Measurements from ENCODE around the gene TRPM2.

TRPM2 gene

DNA sequence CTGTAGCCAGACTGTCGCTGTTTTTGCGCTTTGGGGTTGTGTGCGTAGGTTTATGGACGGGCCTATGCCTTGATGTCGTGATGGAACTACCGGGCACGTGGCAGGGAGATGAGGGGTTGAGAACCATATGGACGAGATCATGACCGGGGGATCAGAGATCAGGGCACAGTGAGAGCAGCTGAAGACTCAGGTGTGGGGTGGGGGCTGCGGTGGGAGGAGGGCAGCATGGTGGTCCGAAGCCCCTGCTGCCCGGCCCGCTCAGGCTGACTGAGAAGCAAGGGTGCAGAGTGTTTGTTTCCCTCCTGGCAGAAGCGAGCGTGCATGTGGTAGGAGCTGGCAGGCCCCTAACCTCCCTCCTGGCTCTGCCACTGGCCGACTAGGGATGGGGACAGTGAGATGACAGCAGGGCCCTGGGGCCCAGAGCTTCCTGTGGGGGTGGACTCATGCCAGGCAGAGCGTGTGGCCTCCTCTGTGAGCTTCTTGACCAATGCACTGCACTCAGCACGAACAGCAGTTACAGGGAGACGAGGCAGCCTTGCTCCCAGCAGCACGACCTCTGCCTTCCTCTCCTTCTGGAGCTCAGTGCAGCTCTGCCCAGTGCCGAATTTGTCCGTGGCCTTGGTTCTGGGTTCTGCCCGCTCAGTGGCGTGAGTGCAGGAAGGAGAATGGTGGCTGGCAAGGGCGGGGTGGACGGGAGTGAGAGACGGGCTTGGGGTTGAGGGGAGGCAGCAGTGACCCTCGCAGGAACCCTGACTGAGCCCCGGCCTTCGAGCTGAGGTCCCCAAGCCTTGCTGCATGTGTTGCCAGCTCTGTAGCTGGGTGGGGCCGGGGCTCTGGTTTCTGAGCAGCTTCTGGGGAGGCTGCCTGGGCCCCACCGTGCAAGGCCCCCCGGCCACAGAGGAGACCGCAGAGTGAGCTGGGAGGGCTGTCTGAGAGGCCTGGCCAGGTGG is 79.7 kb downstream of the TRPM2 start:
- DNase-seq: no peak

DNA sequence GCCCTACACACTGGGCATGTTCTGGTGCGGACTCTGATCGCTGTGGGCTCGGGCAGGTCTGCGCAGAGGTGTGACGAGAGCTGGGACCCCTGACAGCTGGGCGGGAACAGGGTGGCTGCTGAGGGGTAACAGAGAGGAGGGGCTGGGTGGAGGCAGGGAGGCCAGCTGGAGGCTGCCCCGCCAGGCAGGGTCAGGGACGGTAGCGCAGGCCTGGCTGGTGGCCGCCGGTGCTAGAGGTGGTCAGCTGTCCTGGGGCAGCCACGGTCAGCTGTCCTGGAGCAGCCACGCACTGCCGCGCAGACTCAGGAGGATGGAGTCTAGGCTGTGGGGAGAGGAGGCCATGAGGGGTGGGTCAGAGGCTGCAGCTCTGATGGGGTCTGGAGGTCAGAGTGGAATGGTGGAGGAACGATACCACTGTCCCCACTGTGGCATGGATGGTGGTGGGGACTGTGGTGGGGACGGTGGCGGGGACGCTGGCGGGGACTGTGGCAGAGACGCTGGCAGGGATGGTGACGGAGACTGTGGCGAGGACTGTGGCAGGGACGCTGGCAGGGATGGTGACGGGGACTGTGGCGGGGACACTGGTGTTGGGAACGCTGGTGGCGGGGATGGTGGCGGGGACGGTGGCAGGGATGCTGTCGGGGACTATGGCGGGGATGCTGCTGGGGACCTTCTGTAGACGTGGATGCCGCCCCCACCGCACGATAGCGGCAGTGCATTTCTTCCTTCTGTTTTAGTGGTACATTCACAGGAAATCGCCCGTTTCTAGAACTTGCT is 80.6 kb downstream of the TRPM2 start:
- no peak for DNase-seq

DNA sequence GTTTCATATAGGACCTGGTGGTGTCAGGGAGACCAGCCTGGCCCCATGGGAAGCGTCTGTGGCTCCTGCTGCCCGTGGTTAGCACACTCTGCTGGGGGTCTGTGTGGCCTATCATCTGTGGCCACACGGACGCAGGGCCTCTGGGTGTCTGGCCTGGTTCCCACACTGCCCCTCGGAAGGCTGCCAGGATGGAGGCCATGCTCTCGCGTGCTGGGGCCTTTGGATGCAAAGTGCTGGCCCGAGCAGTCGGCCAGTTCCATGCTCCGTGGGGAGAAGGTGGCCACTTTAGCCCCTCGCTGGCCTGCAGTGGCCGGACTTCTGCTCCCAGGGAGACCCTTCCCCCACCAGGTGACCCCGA is 81.1 kb downstream of the TRPM2 start:
- DNase-seq: no peak

DNA sequence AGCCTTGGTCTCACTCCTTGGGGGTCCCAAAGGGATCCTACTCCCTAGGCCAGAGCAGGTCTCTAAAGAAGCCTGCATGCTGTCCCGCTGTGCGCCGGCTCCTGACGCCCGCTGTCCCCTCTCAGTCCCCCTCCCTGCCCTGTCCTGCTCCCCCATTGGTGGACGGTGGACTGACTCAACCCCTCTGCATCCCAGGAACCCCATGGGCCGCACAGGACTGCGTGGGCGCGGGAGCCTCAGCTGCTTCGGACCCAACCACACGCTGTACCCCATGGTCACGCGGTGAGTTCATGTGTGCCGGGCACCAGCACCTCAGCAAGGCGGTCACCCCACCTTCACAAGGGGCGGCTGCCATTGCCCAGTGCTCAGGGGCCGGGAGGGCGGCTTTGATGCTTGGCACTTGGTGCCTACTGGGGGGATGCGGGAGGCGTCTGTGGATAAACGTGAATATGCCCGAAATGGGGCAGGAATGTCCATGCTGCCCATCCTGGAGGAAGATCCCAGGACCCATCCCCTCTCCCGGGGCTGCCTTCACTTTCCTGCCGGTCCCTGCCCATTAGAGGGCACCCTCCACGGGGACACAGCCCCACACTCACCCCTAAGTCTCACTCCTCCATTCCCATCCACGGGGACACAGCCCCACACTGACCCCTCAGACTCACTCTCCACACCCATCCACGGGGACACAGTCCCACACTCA is 81.7 kb downstream of the TRPM2 start:
- DNase-seq: no peak

DNA sequence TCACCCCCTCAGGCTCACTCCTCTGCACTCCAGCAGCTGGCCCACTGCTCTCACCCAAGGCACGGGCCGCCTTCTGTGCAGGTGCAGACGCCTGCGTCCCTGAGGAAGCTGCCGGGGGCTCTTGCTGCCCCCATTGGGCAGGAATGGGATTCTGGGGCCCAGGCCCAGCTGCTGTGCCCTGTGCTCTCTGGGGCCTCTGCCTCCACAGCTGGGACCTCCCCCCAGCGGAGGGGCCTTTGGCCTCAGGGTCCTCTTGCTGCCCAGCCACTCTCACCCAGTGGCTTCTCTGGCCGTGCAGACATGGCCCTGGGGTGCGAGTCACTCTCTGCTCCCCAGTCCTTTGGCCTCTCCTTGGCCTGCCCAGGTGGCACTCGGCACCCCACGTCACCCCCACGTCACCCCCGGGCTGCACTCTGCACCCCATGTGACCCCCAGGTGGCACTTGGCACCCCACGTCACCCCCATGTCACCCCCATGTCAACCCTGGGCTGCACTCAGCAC is 82.7 kb downstream of the TRPM2 start:
- DNase-seq: no peak

DNA sequence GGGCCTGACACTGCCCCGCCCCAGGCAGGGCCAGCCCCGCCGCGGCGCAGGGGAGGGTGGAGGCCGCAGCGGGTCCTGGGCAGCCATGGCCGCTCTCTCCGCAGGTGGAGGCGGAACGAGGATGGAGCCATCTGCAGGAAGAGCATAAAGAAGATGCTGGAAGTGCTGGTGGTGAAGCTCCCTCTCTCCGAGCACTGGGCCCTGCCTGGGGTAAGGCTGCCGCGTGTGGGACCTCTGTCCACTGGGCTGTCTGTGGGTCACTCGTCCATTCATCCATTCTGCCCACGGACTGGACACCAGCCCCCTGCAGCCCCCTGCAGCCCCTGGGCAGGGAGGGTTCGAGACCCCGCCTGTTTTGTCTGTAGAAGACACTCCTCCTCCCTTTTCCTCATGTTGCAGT is 83.5 kb downstream of the TRPM2 start:
- DNase-seq: no peak

DNA sequence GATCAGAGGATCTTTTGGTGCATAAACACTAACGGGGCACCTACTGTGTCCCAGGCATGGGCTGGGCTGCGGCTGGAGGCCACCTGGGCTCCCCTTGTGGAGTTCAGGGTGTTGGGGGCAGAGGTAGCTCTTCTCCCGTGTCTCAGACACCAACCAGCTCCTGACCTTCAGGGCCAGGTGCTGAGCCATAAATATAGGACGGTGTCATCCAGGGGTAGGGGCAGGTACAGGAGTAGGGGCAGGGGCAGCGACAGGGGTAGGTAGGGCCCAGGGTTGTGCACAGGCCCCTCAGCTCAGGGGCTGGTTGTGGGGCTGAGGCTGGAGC is 83.9 kb downstream of the TRPM2 start:
- no peak for DNase-seq

DNA sequence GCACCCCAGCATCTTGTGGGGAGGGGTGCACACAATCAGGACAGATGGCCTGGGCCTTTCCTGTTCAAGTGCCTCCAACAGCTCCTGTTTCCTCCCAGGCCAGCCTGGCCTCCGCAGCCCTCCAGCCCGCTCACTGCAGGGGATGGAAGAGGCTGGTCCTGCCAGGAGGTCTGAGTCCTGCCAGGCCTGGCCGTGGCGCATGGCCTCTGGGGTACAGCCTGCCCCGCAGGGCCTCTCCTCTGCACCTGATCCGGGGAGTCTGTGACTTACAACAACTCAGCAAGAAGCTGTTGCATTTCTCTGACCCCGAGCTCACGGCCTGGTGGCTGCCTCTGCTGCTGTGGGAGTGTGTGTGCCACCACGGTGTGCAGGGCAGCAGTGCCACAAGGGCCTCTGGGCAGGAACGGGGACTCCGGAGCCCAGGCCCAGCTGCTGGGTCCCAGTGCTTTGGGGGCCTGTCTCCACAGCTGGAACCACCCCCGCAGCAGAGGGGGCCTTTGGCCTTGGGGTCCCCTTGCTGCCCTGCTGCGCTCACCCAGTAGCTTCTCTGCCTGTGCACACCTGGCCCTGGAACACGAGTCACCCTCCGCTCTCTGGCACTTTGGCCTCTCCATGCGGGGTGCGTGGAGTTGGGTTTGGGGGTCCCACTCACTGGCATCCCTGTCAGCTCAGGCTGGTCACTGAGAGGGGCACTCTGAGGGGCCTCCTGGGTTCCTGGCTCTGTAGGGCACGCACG is 84.4 kb downstream of the TRPM2 start:
- no peak for DNase-seq

DNA sequence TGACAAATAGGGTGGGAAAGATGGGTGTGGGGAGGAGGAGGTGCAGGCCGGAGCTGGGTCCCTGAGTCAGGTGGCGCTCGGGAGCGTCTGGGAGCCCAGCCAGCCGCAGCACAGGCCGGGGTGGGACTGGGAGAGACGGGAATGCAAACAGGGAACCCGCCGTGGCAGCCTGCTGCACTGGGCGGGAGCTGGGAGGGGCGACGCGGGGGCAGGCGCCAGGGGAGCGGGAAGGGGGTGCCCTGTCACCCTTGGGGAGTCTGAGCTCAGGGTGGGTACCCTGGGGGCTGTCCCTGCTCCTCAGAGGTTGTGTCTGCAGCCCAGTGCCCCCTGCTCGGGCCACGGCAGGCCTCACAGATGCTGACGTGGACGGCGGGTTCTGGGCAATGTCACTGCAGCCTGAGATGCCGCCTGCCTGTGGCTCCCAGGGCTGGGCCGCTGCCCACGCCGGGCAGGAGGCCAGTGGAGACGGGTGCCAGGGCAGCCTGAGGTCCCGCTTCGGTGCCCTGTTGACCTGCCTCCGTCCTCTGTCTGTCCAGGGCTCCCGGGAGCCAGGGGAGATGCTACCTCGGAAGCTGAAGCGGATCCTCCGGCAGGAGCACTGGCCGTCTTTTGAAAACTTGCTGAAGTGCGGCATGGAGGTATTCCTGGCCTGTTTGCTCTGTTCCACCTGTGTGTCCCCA is 85.2 kb downstream of the TRPM2 start:
- DNase-seq: no peak

DNA sequence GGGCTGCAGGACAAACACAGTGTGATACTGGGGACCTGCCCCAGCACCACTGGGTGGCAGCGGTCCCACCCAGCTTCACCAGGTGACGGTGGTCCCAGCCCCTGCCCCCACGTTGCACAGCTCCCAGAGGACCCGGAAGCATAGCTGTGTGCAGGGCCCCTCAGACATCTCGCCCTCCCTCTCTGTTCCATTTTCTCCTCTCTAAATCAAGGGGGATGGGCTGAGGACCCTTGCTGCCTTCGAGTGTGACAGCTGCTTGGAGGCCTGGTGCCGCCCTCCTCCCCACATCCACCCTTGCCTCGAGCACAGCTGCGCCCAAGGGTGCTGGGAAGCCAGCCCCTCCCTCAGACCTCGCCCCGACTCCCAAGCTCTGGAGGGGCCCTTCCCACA is 85.8 kb downstream of the TRPM2 start:
- DNase-seq: no peak

DNA sequence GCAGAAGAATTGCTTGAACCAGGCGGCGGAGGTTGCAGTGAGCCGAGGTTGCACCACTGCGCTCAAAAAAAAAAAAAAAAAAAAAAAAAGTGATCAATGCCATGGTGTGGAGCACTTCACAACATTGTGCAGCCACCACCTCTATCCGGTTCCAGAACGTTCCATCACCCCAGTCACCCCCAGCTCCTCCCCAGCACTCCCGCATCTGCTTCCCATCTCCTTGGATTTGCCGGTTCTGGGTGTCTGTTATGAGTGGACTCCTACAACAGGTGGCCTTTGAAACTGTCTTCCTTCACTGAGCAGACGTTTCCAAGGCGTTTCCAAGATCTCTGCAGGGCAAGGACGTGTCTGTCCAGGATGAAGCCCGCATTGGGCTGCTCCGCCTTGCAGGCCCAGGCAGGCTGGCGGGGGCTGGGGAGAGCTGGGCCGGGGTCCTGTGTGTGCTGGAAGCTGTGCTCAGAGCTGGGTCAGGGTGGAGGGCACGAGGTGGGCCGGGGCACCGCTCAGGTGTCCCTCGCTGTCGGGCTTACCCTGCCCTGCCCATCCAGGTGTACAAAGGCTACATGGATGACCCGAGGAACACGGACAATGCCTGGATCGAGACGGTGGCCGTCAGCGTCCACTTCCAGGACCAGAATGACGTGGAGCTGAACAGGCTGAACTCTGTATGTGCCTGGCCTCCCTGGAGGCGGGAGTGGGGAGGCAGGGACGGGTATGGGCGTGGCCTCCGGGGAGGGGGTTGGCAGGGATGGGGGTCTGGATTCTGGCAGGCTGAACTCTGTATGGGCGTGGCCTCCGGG is 87.0 kb downstream of the TRPM2 start:
- DNase-seq: no peak

DNA sequence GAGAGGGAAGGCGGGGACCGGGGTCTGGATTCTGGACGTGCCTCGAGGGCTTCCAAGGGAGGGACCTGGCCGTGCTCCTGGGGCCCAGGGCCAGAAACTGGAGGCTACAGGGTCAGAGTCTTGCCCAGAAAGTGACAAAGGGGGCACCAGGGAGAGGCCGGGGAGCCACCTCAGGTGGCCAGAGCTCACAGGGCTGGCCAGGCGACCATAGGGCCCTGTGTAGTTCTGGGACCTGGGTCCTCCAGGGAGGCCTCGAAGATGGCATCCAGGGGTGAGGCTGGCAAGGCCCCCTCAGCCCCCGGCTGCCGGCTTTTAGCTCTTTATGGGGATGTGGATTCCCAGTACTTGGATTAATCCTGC is 87.6 kb downstream of the TRPM2 start:
- no peak for DNase-seq

DNA sequence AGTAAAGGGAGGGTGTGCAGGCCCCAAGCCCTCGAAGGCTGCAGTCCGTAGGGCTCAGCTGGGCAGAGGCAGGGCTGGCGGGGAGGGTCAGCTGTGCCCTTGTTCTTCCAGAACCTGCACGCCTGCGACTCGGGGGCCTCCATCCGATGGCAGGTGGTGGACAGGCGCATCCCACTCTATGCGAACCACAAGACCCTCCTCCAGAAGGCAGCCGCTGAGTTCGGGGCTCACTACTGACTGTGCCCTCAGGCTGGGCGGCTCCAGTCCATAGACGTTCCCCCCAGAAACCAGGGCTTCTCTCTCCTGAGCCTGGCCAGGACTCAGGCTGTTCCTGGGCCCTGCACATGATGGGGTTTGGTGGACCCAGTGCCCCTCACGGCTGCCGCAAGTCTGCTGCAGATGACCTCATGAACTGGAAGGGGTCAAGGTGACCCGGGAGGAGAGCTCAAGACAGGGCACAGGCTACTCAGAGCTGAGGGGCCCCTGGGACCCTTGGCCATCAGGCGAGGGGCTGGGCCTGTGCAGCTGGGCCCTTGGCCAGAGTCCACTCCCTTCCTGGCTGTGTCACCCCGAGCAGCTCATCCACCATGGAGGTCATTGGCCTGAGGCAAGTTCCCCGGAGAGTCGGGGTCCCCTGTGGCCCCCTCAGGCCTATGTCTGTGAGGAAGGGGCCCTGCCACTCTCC is 88.3 kb downstream of the TRPM2 start:
- no peak for DNase-seq

DNA sequence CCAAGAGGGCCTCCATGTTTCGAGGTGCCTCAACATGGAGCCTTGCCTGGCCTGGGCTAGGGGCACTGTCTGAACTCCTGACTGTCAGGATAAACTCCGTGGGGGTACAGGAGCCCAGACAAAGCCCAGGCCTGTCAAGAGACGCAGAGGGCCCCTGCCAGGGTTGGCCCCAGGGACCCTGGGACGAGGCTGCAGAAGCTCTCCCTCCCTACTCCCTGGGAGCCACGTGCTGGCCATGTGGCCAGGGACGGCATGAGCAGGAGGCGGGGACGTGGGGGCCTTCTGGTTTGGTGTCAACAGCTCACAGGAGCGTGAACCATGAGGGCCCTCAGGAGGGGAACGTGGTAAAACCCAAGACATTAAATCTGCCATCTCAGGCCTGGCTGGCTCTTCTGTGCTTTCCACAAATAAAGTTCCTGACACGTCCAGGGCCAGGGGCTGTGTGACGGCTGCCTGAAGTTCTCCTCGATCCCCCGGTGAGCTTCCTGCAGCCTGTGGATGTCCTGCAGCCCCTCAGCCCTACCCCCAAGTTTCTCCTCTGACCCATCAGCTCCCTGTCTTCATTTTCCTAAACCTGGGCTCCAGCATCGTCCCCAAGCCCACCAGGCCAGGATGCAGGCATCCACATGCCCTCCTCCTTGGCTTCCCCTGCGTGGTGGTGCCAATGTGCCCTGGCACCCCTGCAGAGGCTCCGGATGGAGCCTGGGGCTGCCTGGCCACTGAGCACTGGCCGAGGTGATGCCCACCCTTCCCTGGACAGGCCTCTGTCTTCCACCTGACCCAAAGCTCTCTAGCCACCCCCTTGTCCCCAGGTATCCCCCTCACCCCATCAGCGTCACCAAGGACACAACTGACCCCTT is 89.1 kb downstream of the TRPM2 start:
- DNase-seq: no peak

DNA sequence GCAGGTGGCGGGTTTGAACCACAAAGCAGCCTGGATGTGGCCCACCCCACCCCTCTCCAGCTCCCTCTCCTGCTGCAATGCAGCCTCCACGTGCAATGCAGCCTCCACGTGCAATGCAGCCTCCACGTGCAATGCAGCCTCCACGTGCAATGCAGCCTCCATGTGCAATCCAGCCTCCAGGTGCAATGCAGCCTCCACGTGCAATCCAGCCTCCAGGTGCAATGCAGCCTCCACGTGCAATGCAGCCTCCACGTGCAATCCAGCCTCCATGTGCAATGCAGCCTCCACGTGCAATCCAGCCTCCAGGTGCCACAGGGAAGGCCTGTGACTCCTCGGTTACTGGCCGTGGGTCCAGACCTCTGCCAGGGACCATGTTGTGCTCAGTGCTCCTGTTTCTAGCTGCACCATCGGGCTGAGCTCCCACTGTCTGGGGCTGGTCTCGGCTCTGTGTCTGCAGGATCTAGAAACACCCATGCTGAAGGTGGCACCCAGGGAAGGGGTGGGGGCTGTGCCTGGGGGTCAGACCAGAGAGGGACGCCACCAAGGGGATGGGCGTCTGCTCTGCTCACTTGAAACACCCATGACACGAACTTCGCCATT is 90.0 kb downstream of the TRPM2 start:
- DNase-seq: no peak

DNA sequence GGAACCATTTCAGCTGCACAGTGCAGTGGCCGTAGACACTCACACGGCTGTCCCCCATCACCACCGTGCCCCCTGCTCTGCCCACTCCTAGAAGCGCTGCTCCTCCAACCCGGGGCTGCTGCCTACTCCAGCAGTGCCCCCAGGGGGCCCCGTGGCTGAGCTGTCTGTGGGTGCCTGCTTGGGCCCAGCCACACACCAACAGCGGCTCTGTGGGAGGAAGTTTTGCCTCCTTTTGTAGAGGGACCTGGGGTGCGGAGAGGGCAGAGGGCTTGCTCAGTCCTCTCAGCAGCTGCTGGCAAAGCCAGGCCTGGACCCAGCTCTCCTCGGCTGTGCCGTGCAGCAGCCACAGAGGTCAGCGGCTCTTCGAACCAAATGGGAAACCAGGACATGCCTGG is 90.5 kb downstream of the TRPM2 start:
- DNase-seq: no peak

DNA sequence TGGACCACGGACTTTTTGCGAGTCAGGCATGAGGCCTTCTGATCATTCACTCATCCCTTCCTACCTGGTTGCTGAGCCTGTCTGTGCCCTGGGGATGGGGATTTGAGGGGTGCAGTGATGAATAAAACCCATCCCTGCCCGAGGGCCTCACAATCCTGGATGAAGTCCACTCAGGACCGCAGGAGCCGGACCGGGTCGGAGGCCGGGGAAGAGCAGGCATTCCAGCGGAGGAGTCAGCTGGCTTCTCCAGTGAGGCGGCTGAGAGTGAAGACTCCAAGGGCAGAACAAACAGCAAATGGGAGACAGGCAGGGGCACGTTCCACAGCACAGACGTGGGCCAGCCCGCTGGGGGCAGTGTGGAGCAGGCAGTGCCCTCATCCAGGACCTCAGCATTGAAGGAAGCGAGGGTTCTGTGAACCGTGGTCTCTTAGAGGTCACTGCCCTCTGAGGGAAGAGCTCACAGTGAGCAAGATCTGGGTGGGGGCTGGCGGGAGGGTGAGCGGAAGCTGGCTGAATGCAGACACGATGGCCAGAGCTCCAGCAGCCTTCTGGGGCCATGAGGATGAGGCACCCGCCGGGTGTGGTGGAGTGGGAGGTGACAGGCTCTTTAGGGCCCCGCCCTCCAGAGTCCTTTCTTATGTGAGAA is 91.0 kb downstream of the TRPM2 start:
- DNase-seq: no peak

DNA sequence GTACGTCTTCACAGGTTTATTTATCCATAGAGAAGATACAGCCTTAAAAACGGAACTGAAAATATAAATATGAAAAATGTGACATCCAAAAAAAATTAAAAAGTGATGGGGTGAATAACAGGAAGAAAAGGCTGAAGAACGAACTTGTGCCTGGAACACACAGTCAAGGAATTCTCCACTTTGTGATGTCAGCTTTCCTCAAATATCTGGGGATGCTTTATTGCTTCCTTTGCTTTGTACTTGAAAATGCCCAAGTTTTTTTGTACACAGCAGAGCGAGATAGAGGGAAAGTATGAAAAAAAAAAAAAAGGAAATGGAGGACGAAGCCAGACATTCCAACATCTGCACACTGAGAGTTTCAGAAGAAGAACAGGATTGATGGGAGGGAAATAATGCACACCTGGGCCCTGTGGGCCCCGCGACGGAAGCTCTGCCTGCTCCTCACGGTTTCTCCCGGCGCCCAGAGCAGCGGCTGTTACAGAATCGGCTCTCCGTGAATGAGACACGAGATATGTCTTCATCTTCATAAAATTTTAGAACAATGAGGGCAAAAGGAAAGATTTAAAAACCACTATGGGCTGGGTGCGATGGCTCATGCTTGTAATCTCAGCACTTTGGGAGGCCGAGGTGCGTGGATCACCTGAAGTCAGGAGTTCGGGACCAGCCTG is 91.9 kb downstream of the TRPM2 start:
- DNase-seq: no peak
